A549 treated with AZD9567 at 1 μM for 4 hours (cell line): ENCODE results near the gene PDE6B. TPM values are rescaled to one million over a fixed set of nuclear protein-coding genes. Genes with fewer than 3 reads are reported as not detected.

Source experiments
- total RNA-seq: library from RNA; stranded (reverse); fragments of 200-300 nt; extraction: Qiagen RNA extraction; gene quantifications from 5 replicates; pipeline ENCODE4 v1.2.3, GENCODE V29; 2022; ENCODE audit not compliant: insufficient read depth

The PDE6B gene
- total RNA-seq = not detected in 5 replicates

DNA sequence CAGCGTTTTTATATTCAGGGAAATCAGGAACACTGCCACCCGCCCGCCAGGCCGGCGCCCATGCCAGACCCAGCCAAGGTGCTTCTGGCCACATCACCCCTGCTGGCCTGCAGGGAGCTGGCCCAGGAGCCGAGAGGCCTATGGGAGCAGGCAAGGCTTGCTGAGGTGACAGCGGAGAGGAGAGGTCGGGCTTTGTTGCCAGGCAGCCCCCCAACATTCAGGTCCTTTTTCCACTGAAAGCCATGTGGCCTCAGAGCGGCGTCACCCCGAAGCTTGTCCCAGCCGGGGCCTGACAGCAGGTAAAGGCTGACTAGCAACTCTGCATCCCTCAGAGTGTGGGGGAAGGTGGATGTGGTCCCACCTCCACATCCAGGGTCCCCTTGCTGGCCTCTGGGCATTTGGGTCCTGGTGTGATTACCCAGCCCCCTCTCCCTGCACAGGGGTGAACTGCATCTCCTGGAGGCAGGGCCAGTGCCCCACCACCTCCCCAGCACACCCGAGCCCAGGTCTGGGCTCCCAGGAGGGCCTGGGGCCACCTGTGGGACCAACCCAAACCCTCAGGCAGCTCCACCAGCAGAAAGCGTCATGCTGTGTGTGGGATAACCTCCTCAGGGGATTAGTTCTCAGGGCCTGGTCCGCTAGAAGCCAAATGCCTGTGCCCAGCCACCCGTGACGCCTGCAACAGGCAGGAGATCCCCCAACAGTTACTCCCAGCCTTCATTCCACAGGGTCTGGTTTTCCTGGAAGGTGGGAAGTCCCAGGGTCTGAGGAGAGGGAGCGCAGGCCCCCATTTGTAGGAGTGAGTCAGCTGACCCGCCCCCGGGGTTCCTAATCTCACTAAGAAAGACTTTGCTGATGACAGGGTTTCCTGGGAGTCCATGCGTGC lies at the start of gene PDE6B:
PDE6B (plus strand) TSS at position 869 of the 886 bp plus-strand sequence. CDS start 54 bp downstream, outside the sequence.

DNA sequence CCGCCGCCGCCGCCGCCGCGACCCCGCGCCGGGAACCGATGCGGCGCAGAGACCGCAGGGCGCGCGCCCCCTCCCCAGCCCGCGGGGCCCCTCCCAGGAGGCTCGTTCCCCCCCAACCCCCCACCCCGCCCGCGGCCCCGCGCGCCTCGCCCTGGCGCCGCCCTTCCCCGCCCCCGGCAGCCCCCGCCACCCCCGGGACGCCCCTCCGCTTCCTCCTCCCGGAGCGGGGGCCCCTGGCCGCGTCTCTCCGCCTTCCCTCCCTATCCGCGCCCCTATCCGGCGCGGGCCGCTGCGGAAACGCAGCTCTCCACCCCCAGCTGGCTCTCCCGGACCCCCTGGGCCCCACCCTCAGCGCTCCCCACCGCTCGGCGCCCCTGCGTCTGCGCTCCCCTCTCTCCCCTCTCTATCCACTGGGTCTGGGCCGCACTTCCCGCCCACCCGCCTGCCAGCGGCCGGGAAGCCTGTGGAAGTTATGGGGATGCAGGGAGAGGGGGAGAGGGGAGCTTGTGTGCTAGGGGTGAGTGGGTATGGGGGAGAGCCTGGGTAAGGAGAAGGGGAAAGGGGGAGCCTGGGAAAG lies 49.0 kb upstream of the PDE6B start, which contains the start of gene TMEM271:
TMEM271 (minus strand) TSS at position 51 of the 577 bp plus-strand sequence. CDS start 233 bp downstream, outside the sequence.

DNA sequence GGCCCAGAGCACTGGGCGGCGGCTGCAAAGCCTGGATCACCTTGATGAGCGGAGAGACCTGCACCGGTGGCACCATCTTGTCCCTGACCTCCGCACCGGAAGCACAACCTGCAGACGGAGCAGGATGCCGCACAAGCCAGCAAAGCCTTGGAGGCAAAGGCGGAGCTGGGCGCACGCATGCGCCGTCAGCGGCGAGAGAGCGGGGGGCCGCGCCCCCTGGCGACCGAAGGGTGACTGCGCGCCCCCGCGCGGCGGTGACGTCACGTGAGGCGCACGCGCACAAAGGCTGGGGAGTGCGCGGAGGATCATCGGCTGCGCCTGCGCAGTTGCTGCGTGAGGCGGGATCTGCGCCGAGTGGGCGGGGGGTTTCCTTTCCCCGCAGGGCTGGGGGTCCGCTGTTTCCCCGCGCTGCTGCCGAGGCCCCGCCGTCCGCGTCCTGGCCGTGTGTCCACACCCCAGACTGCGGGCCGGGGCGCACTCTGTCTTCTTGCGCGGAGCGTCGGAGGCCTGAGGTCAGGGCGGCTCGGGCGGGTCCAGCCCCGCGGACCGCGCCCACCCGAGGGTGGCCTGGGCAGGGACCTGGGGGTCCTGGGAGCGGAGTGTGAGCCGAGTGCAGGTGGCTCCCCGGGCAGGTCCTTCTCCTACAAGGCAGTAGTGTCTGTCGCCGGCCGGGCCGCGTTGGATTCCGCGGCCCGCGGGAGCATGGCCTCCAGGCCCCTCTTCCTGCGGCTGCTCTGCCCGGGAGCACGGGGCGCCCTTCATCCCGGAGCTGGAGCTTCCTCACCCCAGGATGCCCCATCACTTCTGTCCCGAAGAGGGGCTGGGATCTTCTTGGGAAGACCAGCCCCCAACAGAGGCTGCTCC lies 49.0 kb downstream of the PDE6B start, which contains the start of the genes ATP5ME and MYL5:
ATP5ME (minus strand) TSS at position 105 of the 864 bp plus-strand sequence; CDS start at position 76, 29 bp downstream.
MYL5 (plus strand) TSS at position 371 of the 864 bp plus-strand sequence. CDS start 3,485 bp downstream, outside the sequence.

DNA sequence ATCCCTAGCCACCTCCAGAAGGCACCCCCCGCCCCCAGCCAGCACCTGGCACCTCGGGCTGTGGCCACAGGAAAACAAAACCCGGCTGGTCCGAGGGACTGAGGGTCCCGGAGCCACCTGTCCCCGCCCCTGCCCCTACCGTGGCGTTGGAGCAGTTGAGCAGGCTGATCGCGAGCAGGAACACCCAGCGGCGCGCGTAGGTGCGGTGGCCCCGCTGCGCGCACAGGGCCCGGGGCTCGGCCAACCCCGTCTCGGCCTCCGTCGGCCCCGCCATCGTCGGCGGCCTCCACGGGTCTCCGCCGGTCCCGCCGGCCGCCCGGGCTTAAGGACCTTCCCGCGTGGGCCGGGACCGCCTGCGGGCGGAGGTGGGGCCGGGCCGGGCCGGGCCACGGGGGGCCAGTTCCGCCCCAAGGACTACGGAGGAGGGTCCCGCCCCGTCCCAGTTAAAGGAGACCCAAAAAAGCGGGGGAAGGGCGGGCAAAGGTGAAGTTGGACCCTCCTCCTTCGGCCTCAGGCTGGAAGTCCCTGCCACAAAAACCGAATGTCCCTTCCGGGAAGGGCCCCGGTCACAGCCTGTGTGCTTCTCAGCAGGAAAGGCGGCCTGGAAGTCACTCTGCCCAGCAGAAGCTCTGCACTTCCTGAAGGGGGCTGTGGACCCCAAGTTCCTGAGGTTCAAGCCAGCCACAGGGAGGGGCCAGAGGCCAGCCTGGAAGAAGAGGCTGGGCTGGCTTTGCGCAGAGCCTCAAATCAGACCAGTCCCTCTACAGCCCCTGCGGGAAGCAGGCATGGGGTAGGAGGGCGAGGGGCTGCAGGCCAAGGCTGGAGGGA lies 63.7 kb downstream of the PDE6B start, which contains the start of gene SLC49A3:
SLC49A3 (minus strand) TSS at position 298 of the 828 bp plus-strand sequence; CDS start at position 274, 24 bp downstream.

GRCh38 chr4:705278-706082 lies 80.1 kb downstream of the PDE6B start, which contains the start of gene PCGF3:
Gene PCGF3, plus strand, starts transcription at chr4:705832. Its CDS starts 27,849 bp downstream, at chr4:733681.

Other genes with a start within 250 kb of the PDE6B start
- 12.5 to 19.6 TPM (median 14.8 TPM) in 5 replicates for gene ZNF721, start 126.4 kb upstream of the PDE6B start, total RNA-seq
- gene PIGG, start 126.4 kb upstream of the PDE6B start, total RNA-seq = 16.8 to 26.5 TPM (median 26.2 TPM) in 5 replicates
- gene TMEM271, start 49.3 kb upstream of the PDE6B start, total RNA-seq = not detected in 5 replicates
- gene ATP5ME, start 48.7 kb downstream of the PDE6B start, total RNA-seq = 375 to 514 TPM (median 381 TPM) in 5 replicates
- 10.0 to 15.4 TPM (median 12.8 TPM) in 5 replicates for gene MYL5, start 49.0 kb downstream of the PDE6B start, total RNA-seq
- 0.22 to 0.31 TPM (median 0.25 TPM) in 4 of 5 replicates, not detected in the other for gene SLC49A3, start 63.6 kb downstream of the PDE6B start, total RNA-seq
- gene PCGF3, start 80.3 kb downstream of the PDE6B start, total RNA-seq = 17.4 to 23.5 TPM (median 19.9 TPM) in 5 replicates
- 0.41 to 1.0 TPM (median 0.55 TPM) in 4 of 5 replicates, not detected in the other for gene CPLX1, start 200.6 kb downstream of the PDE6B start, total RNA-seq